Neural cell (in vitro differentiated cells): ENCODE results near the gene CRMP1. TPM values are rescaled to one million over a fixed set of nuclear protein-coding genes. Genes with fewer than 3 reads are reported as not detected.

Experiments
- H2AFZ ChIP-seq: fragments of 200-600, 300-800 bp; sonication (generic), shearing (Covaris generic); 2 replicates; pipeline ENCODE4 v1.6.0; 2014; ENCODE audit warnings: low read depth, mild to moderate bottlenecking, antibody characterized with exemption, low read length, moderate library complexity
- H3F3A ChIP-seq: fragments of 200-600 bp; shearing (Covaris generic); 2 replicates; pipeline ENCODE4 v1.6.1; 2016; ENCODE audit warnings: mild to moderate bottlenecking, moderate library complexity, mixed read lengths, antibody characterized with exemption, low read length; ENCODE audit not compliant: insufficient read depth, poor library complexity, severe bottlenecking
- H3K27ac ChIP-seq: fragments of 200-600, 300-800 bp; sonication (generic), shearing (Covaris generic); 2 replicates; pipeline ENCODE4 v1.5.1; 2014; ENCODE audit warnings: mild to moderate bottlenecking, low read length, moderate library complexity
- H3K27me3 ChIP-seq: fragments of 300-800, 200-600 bp; sonication (generic), shearing (Covaris generic); 2 replicates; pipeline ENCODE4 v1.6.0; 2014; ENCODE audit warnings: mild to moderate bottlenecking, low read depth, low read length, moderate library complexity; ENCODE audit not compliant: insufficient read depth
- H3K36me3 ChIP-seq: fragments of 300-800, 200-600 bp; sonication (generic), shearing (Covaris generic); 2 replicates; pipeline ENCODE4 v1.5.1; 2014; ENCODE audit warnings: mild to moderate bottlenecking, antibody characterized with exemption, low read length, moderate library complexity; ENCODE audit not compliant: insufficient read depth
- H3K4me2 ChIP-seq: fragments of 300-800, 200-600 bp; sonication (generic), shearing (Covaris generic); 2 replicates; pipeline ENCODE4 v1.6.0; 2014; ENCODE audit warnings: mild to moderate bottlenecking, low read length
- H3K4me3 ChIP-seq: fragments of 300-800, 200-600 bp; sonication (generic), shearing (Covaris generic); 2 replicates; pipeline ENCODE4 v1.5.1; 2014; ENCODE audit warnings: mild to moderate bottlenecking, low read length, moderate library complexity
- H3K79me2 ChIP-seq: fragments of 200-600 bp; shearing (Covaris generic); replicated peaks from 2 replicates; pipeline ENCODE4 v1.6.0; 2014; ENCODE audit warnings: mild to moderate bottlenecking, low read length, moderate library complexity; ENCODE audit not compliant: insufficient read depth
- H3K9ac ChIP-seq: fragments of 300-800, 200-600 bp; sonication (generic), shearing (Covaris generic); 2 replicates; pipeline ENCODE4 v1.6.1; 2016; ENCODE audit warnings: mild to moderate bottlenecking, low read length, mixed read lengths
- H3K9me2 ChIP-seq: fragments of 200-600 bp; shearing (Covaris generic); 2 replicates; pipeline ENCODE4 v1.6.1; 2016; ENCODE audit warnings: mild to moderate bottlenecking, low read length, mixed read lengths; ENCODE audit not compliant: insufficient read depth
- H3K9me3 ChIP-seq: fragments of 200-600, 300-800 bp; sonication (generic), shearing (Covaris generic); 2 replicates; pipeline ENCODE4 v1.6.1; 2016; ENCODE audit warnings: mild to moderate bottlenecking, mixed run types, low read length, moderate library complexity, mixed read lengths
- H4K20me1 ChIP-seq: fragments of 200-600 bp; shearing (Covaris generic); 2 replicates; pipeline ENCODE4 v1.6.1; 2016; ENCODE audit warnings: mild to moderate bottlenecking, mixed run types; ENCODE audit not compliant: insufficient read depth
- CTCF ChIP-seq: fragments of 450-650 bp; IDR thresholded peaks from 2 replicates; pipeline ENCODE4 v1.5.1; 2014; ENCODE audit warnings: antibody characterized with exemption, mild to moderate bottlenecking, moderate library complexity; ENCODE audit not compliant: poor library complexity, severe bottlenecking
- EP300 ChIP-seq: fragments of 450-650 bp; conservative IDR thresholded peaks from 2 replicates; pipeline ENCODE4 v1.6.1; 2014; ENCODE audit warnings: antibody characterized with exemption, mild to moderate bottlenecking, moderate library complexity; ENCODE audit not compliant: poor library complexity, severe bottlenecking
- EZH2 ChIP-seq: fragments of 200-600, 300-800 bp; shearing (Covaris generic), sonication (generic); IDR thresholded peaks from 2 replicates; pipeline ENCODE4 v1.6.1; 2014; ENCODE audit warnings: antibody characterized with exemption, low read length, borderline replicate concordance, mild to moderate bottlenecking; ENCODE audit not compliant: insufficient read depth, poor library complexity, severe bottlenecking
- MXI1 ChIP-seq: fragments of 450-650 bp; conservative IDR thresholded peaks from 2 replicates; pipeline ENCODE4 v1.6.1; 2014; ENCODE audit warnings: antibody characterized with exemption, mild to moderate bottlenecking; ENCODE audit not compliant: poor library complexity, severe bottlenecking
- POLR2AphosphoS5 ChIP-seq: IDR thresholded peaks from 2 replicates; pipeline ENCODE4 v1.6.1; 2012
- RAD21 ChIP-seq: fragments of 450-650 bp; conservative IDR thresholded peaks from 2 replicates; pipeline ENCODE4 v1.6.1; 2014; ENCODE audit warnings: antibody characterized with exemption, mild to moderate bottlenecking, moderate library complexity
- REST ChIP-seq: IDR thresholded peaks from 2 replicates; pipeline ENCODE4 v1.6.1; 2012; ENCODE audit warnings: borderline replicate concordance
- SMC3 ChIP-seq: fragments of 450-650 bp; conservative IDR thresholded peaks from 2 replicates; pipeline ENCODE4 v1.6.1; 2014; ENCODE audit warnings: antibody characterized with exemption, mild to moderate bottlenecking, moderate library complexity; ENCODE audit not compliant: poor library complexity
- TAF1 ChIP-seq: IDR thresholded peaks from 2 replicates; pipeline ENCODE4 v1.6.1; 2012; ENCODE audit warnings: low read depth
- polyA plus RNA-seq: library from polyadenylated mRNA; depleted of rRNA; stranded (reverse); fragments of >200 nt; gene quantifications from 2 replicates; pipeline ENCODE4 v1.2.3, GENCODE V29; 2014

The CRMP1 gene
- polyA plus RNA-seq, 1 donor from 2014 or later: 642 TPM

DNA sequence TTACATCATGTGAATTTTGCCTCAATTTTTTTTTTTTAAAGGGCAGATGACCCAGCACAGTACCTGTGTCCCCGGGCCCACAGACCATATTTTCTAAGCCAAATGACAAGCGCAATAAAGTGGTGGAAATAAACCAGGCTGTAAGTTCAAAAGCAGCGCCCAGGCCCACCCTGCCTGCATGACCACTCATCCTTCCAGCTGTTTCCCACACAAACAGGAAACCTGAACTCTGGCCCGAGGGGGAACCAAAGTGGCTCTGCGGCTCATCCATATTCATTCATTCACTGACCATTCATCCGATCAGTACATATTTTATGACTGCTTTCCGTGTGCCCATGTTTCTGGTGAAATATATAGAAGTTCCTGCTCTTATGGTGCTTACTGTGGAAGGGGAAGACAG is 33.7 kb upstream of the CRMP1 start (continued):
- TF ChIP-seq MXI1 (no peak), EZH2 (no peak)

DNA sequence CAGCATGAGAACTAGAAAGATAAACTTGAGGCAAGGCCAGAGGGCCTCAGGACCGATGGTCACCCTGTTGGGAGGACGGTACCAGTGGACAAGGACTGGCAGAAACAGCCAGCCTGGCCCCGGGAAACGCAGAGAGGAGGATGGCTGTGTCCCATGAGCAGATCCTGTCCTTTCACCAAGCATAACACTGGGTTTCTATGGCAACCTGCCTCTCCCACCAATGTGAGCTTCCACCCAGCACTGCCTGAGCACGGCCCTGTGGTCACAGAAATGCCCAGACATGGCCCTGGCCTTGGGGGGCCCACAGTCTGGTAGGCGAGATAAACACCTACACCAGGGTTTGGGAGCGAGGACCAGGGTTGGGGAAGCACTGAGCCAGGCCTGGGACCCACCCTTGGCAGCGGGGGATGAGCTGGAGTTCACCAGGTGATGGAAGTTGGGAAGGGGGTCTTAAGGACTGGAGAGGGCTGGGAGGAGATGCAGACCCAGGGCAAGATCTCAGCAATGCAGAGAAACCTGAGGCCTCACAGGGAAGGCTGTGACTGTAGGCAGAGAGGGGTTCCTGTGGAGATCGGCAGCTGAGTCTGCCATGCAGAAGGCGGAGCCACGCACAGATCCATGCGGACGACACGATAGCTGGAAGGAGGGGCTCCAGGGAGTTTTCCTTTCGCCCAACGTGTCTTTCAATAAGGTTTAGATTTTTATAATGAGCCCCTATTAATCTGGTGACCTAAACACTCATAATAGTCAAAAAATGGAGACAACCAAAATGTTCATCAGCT is 32.7 kb upstream of the CRMP1 start:
- H3K9me3 ChIP-seq: no peaks in the 10 kb centered on the region
- no peak overlapping the region for H2AFZ ChIP-seq
- no peaks in the 10 kb centered on the region for H3K79me2 ChIP-seq
- H3F3A ChIP-seq: no peaks in the 10 kb centered on the region
- H3K4me2 ChIP-seq: no peak overlapping the region
- peaks cover 2% of the 10 kb centered on the region for H3K27me3 ChIP-seq
- H3K9me2 ChIP-seq: no peaks in the 10 kb centered on the region
- H3K9ac ChIP-seq: no peak overlapping the region
- no peak overlapping the region for H3K27ac ChIP-seq
- no peak for TF ChIP-seq CTCF
- no peak for TF ChIP-seq EP300
- H4K20me1 ChIP-seq: no peaks in the 10 kb centered on the region
- H3K4me3 ChIP-seq: no peak overlapping the region
- no peaks in the 10 kb centered on the region for H3K36me3 ChIP-seq

DNA sequence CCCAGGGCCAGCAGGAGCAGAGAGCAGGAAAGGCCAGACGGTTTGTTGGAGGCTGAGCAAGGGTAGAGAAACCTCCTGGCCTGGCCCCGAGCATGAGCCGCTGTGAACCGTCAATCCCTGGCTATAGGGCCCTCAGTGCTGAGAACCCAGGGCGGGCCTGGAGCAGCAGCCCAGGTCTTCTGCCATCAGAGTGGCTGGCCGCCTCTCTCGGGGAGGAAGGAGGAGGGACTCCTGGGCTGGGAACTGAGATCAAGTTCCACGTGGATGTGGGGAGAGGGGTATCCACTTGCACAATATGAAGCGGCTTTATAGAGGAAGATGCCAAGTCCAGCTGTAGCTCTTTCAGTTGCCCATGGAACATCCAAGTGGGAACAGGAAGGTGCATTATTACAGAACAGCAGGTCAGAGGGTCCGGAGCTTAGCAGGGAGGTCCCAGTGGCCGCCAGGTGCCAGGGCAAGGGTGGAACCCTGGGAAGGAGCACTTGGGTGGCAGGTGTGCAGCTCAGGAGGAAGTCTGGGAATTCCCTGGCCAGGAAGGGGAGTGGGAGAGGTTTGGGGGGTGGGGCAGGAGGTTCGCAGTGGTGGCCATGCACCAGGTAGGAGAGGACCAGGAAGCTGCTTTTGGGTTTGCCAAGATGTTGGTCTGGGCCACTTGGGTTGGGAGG is 31.7 kb upstream of the CRMP1 start:
- TF ChIP-seq EP300 (no peak), SMC3 (no peak), REST (no peak), CTCF (no peak), POLR2AphosphoS5 (no peak), MXI1 (no peak), TAF1 (no peak), RAD21 (no peak), EZH2 (no peak)
- H3K27ac ChIP-seq: no peak overlapping the region
- no peaks in the 10 kb centered on the region for H4K20me1 ChIP-seq

More for the DNA sequence above, 31.7 kb upstream of the CRMP1 start:
- Histone ChIP-seq H3K4me3 (no peak overlapping the region), H2AFZ (no peak overlapping the region), H3K36me3 (no peaks in the 10 kb centered on the region), H3K4me2 (no peak overlapping the region), H3F3A (no peaks in the 10 kb centered on the region), H3K9me2 (no peaks in the 10 kb centered on the region), H3K27me3 (no peaks in the 10 kb centered on the region), H3K9ac (no peak overlapping the region), H3K9me3 (no peaks in the 10 kb centered on the region), H3K79me2 (no peaks in the 10 kb centered on the region)
